ENCODE results near the gene PLCB2. TPM values are rescaled to one million over a fixed set of nuclear protein-coding genes. Genes with fewer than 3 reads are reported as not detected.

PLCB2 gene
- total and polyA plus RNA-seq, 9 of the 15 experiments (the other 6 are each of a cell fraction or from before 2014, with no cell fraction given): 0.37 to 12.3 (median 8.0) TPM

DNA sequence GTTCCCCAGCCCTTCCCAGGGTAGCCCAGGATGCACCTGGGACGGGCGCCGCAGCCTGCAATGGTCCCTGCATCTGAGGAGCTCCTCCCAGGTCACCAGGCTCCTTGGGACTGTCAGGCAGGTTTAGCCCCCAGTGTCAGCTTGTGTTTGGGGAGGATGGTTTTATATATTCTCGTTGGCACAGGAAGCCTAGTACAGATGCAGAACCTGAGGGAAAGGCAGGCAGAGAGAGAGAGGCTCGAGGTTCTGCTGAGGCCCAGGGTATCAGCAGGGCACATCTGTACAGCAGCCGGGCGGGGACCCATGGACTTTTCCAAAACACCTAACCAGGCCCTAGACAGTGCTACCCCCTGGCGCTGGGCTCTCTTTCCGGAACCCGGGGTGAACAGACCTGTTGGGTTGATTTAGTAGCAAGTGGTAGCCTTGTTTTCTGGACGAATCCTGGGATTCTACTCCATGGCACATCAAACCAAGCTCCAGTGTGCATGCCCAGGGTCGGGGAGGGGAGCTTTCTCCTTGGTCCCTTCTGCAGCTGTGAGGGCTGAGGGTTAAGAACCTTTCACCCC is 60.2 kb downstream of the PLCB2 start:
- intact Hi-C loops (cut with micrococcal nuclease) (no loop called here), in situ Hi-C loops (cut with MboI) (no loop called here)
- DNase-seq (ENCODE audit: extremely low read depth in 1 of 4, low spot score in 3 of 4) (no peak), ATAC-seq (no peak), FAIRE-seq (no peak)
- H3K27ac ChIP-seq (ENCODE audit: extremely low read depth, low read depth, low read length): no peak overlapping the region
- ChIA-PET CTCF (ENCODE audit: low intra/inter-chr PET ratio) (no interaction called here), POLR2A (interaction anchor here (0.6 to 1.7 kb wide), 5 partner anchors 9 to 187 kb away, joined by 3 to 4 read pairs (median 4); partner anchors contain the start of gene PAK6)
- no peaks in the 10 kb centered on the region for H3K79me2 ChIP-seq (ENCODE audit: control insufficient read depth, insufficient read depth, low read length)
- no peak overlapping the region for H3K9ac ChIP-seq (ENCODE audit: insufficient read depth in 1 of 2, low read depth in 2 of 2, low read length in 2 of 2)
- BruUV-seq (replicated peaks): no TSS peak
- no peaks in the 10 kb centered on the region for H4K20me1 ChIP-seq (replicated peaks; ENCODE audit: control insufficient read depth, insufficient read depth, low read length)
- H3K4me1 ChIP-seq (replicated peaks in 1 of 2; ENCODE audit: control insufficient read depth in 2 of 2, insufficient read depth in 2 of 2, low read length in 2 of 2): peaks cover 14 to 17% of the 10 kb centered on the region in 2 experiments; a peak in 4 of 5 replicates
- H3K36me3 ChIP-seq (ENCODE audit: control insufficient read depth, insufficient read depth, low read length): no peaks in the 10 kb centered on the region
- 6% methylated on average over 12 of the region's 12 CpGs for WGBS (ENCODE audit: insufficient coverage, low coverage, missing lambda C conversion rate)
- H3K9me3 ChIP-seq (replicated peaks; ENCODE audit: control insufficient read depth, insufficient read depth, low read depth, low read length): no peaks in the 10 kb centered on the region
- H3K27me3 ChIP-seq (ENCODE audit: control insufficient read depth in 2 of 2, insufficient read depth in 2 of 2, low read length in 2 of 2): peaks cover 2 to 23% of the 10 kb centered on the region in 2 experiments; a peak in 3 of 5 replicates
- H3K4me2 ChIP-seq (ENCODE audit: insufficient read depth, low read length): no peak overlapping the region
- H3K9me1 ChIP-seq (ENCODE audit: control insufficient read depth, insufficient read depth, low read length): no peaks in the 10 kb centered on the region
- H2AFZ ChIP-seq (ENCODE audit: low read depth, low read length): no peak overlapping the region
- H3K4me3 ChIP-seq: no peak overlapping the region
- TF ChIP-seq KLF13 (tag; IDR thresholded peaks at IDR 0.05; ENCODE audit: borderline replicate concordance, low read depth) (no peak), IFI16 (CRISPR knock-in tag; IDR thresholded peaks at IDR 0.05) (no peak), HNRNPH1 (optimal IDR thresholded peaks at IDR 0.05; ENCODE audit: low read depth, low read length) (no peak), ZNF324 (CRISPR knock-in tag; IDR thresholded peaks at IDR 0.05) (no peak), ZNF77 (CRISPR knock-in tag; IDR thresholded peaks at IDR 0.05) (no peak), RAD21 (CRISPR knock-in tag; conservative IDR thresholded peaks at IDR 0.05 in 1 of 2, IDR thresholded peaks at IDR 0.05 in 1 of 2) (no peak), SIX5 (IDR thresholded peaks at IDR 0.05; ENCODE audit: borderline replicate concordance in 1 of 2, insufficient read depth in 1 of 2, low read depth in 1 of 2, low read length in 2 of 2) (no peak), ZNF583 (CRISPR knock-in tag; IDR thresholded peaks at IDR 0.05) (no peak), HDGF (IDR thresholded peaks at IDR 0.05) (no peak), SAFB (IDR thresholded peaks at IDR 0.05; ENCODE audit: borderline replicate concordance, low read depth, low read length) (no peak)
- TF ChIP-seq, protein P1, sequence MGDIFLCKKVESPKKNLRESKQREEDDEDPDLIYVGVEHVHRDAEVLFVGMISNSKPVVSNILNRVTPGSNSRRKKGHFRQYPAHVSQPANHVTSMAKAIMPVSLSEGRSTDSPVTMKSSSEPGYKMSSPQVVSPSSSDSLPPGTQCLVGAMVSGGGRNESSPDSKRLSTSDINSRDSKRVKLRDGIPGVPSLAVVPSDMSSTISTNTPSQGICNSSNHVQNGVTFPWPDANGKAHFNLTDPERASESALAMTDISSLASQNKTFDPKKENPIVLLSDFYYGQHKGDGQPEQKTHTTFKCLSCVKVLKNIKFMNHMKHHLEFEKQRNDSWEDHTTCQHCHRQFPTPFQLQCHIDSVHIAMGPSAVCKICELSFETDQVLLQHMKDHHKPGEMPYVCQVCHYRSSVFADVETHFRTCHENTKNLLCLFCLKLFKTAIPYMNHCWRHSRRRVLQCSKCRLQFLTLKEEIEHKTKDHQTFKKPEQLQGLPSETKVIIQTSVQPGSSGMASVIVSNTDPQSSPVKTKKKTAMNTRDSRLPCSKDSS (IDR thresholded peaks at IDR 0.05; ENCODE audit: low read depth, partially characterized antibody): no peak
- TF ChIP-seq, protein P2, sequence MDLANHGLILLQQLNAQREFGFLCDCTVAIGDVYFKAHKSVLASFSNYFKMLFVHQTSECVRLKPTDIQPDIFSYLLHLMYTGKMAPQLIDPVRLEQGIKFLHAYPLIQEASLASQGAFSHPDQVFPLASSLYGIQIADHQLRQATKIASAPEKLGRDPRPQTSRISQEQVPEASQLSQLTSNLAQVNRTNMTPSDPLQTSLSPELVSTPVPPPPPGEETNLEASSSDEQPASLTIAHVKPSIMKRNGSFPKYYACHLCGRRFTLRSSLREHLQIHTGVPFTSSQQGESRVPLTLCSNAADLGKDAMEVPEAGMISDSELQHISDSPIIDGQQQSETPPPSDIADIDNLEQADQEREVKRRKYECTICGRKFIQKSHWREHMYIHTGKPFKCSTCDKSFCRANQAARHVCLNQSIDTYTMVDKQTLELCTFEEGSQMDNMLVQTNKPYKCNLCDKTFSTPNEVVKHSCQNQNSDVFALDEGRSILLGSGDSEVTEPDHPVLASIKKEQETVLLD (IDR thresholded peaks at IDR 0.05): no peak
- TF ChIP-seq, protein P3, sequence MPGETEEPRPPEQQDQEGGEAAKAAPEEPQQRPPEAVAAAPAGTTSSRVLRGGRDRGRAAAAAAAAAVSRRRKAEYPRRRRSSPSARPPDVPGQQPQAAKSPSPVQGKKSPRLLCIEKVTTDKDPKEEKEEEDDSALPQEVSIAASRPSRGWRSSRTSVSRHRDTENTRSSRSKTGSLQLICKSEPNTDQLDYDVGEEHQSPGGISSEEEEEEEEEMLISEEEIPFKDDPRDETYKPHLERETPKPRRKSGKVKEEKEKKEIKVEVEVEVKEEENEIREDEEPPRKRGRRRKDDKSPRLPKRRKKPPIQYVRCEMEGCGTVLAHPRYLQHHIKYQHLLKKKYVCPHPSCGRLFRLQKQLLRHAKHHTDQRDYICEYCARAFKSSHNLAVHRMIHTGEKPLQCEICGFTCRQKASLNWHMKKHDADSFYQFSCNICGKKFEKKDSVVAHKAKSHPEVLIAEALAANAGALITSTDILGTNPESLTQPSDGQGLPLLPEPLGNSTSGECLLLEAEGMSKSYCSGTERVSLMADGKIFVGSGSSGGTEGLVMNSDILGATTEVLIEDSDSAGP (CRISPR knock-in tag; IDR thresholded peaks at IDR 0.05): no peak
- TF ChIP-seq, protein P4, sequence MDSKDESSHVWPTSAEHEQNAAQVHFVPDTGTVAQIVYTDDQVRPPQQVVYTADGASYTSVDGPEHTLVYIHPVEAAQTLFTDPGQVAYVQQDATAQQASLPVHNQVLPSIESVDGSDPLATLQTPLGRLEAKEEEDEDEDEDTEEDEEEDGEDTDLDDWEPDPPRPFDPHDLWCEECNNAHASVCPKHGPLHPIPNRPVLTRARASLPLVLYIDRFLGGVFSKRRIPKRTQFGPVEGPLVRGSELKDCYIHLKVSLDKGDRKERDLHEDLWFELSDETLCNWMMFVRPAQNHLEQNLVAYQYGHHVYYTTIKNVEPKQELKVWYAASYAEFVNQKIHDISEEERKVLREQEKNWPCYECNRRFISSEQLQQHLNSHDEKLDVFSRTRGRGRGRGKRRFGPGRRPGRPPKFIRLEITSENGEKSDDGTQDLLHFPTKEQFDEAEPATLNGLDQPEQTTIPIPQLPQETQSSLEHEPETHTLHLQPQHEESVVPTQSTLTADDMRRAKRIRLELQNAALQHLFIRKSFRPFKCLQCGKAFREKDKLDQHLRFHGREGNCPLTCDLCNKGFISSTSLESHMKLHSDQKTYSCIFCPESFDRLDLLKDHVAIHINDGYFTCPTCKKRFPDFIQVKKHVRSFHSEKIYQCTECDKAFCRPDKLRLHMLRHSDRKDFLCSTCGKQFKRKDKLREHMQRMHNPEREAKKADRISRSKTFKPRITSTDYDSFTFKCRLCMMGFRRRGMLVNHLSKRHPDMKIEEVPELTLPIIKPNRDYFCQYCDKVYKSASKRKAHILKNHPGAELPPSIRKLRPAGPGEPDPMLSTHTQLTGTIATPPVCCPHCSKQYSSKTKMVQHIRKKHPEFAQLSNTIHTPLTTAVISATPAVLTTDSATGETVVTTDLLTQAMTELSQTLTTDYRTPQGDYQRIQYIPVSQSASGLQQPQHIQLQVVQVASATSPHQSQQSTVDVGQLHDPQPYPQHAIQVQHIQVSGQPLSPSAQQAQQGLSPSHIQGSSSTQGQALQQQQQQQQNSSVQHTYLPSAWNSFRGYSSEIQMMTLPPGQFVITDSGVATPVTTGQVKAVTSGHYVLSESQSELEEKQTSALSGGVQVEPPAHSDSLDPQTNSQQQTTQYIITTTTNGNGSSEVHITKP (IDR thresholded peaks at IDR 0.05; ENCODE audit: partially characterized antibody): no peak
